ENCODE results near the gene SPA17. TPM values are rescaled to one million over a fixed set of nuclear protein-coding genes. Genes with fewer than 3 reads are reported as not detected.

Gene SPA17
- total RNA-seq, 1 donor from 2014 or later, result 22.6 TPM

DNA sequence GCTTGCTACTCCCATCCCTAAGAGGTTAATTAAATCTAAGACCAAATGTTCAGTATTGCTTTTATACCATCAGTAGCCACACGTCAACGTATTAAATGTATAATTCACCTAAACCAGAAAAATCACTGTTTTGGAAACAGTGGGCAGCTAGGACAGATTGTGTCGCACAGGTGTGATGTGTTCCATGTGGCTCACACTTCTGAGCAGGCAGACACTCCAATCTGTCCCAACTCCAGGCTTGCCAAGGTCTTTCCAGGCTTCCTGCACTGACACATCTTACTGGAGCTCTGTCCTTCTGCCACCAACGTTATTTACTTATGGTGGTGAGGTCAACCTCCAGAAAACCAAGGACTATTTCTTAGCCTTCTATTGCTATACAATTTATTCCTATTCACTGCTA is 11.6 kb upstream of the SPA17 start:
- no peak for DNase-seq (ENCODE audit: low read depth)

DNA sequence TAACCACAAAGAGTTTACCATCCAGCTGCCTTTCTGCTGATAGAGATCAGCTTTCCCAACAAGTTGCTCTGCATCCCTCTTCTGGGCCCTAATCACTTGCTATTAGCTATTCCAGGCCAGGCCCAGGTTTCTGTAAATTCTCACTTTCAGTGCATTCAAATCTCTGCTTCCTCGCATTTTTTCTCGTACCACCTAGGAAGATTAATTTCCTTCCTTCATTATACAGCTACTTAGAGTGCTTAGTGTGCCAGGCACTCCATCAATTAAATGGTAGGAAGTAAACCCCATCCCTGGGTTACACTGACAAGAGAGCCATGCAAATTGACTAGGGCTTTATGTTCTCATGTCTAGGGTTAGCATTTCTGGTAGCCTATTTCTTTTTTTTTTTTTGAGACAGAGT is 9.8 kb upstream of the SPA17 start:
- no peak for DNase-seq (ENCODE audit: low read depth)

DNA sequence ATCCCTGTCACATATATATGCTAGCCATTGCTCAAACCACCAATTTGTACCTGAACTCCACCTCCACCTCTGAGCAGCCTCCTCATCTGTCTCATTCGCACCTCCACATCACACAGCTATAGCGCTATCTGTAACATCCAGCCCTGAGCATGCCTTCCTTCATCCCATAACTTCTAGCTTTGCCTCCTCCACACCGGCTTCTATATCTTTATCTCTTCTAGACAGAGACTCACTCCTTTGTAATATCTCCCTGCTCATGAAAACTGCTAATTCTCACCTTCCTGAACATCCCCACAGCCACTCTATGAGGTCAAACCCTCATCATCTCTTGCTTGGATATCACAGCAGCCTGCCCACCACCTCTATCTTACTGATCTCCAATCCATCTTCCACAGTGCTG is 6.1 kb upstream of the SPA17 start:
- no peak for DNase-seq (ENCODE audit: low read depth)

DNA sequence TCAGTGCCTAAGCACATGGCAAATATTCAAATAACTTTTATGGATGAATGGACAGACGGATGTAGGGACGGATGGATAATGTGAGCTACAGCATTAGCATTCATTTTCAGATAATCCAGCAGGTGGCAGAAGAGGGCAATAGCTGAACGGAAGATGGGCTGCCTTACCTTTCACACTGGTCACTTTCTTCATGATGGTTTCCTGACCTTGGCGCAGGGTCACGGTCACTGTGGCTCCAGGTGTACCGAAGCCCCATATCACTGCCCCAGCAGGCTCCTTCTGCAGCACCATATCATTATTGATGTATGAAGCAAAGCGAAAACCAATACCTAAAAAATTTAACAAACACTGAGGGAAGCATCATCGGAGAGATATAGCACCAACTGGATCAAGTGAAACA is 4.5 kb upstream of the SPA17 start:
- peak; percentile 50 for DNase-seq (ENCODE audit: low read depth)

DNA sequence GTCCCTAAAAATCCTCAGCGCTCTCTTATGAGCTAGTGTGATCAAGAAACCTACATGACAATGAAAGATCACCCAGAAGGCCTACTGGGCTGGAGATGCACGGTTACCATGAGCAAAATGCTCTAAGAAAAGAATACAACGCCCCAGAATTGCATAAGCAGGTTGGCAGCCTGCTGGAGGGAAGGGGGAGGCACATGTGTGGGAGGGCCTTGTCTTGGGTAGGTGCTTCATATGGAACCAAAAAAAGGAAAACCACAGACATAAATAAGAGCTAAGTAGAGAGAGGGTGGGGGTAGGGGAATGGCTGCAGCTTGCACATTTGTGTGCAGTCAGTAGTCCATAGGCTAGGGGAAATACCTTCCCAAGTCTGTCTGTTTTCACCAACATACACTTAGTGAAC is 3.0 kb upstream of the SPA17 start:
- no peak for DNase-seq (ENCODE audit: low read depth)

DNA sequence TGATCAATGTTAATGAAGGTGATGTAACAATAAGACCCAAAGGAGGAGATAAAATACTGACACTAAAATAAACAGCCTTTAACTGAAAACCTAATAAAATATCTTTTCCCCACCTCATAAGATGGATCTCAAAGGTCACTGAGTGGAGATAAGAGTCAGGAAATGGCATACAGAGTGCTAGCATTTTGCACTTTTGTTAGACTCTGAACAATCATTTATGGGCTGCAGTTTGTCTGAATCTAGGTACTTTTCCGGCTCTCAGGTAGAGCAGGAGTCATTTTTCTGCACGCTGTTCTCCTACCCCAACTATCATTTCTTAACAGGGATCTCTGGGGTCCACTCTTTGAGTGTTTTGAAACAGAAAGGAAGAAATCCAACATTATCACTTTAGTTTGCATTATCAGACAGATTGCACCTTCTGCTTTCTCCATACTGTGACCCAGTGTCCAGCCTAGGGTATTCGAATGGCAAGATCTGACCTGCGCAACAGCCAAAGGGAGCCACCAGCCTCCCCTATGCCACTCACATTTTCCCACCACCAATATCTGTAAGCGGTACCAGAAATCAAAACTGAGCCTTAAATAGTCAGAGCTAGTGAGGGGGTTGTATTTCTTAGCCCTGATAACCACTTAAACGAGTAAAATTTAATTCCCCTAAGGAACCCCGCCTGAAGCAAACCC is 1.0 kb upstream of the SPA17 start:
- DNase-seq (ENCODE audit: low read depth), result no peak

DNA sequence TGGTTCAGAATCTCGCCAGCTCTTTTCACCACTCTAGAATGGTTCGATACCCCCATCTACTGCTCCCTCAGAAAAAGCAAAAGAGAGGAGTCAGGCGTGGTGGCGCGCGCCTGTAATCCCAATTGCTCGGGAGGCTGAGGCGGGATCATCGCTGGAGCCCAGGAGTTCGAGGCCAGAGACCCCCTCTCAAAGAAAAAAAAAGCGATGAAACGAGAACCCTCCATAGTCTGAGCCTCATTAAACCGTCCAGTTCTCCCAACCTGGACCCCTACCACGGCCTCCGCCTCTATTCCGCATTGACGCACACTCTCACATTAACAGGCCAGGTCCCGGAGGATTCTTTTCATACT is 439 bp downstream of the SPA17 start:
- no peak for DNase-seq (ENCODE audit: low read depth)

DNA sequence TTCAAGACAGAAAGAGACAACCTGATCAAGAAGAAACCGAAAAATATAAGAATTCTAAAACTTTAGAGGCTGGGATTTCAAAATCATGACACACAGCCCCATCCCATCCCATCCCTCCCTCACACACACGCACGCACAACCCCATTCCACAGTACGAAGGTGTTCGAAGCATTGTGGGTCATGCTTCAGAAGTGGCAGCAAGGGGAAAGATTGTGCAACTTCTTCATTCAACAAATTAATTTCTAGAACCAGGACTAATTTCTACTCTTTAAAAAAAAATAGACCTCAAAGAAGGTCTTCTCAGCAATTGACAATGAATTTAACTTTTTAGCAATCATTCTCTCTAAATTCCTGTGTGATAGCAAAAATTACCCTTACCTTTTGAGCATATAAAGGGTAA is 867 bp downstream of the SPA17 start:
- DNase-seq (ENCODE audit: low read depth), result peak; percentile 14

DNA sequence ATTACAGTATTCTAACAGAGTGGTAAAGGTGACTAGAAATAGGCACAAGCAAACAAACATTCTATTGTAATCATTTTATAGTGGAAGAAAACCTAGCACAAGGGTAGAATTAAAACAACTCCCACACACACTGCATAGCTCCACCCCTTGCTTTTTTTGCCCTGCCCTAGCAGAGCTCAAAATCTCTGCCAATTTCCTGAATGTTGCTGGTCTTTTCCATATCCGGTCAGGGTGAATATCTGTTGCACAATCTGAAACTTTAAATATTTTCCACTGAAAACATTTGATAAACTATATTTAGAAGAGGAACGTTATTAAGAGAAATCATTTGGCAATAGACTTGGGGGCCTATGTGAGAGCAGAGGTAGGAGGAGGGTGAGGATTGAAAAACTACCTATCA is 2.7 kb downstream of the SPA17 start:
- peak; percentile 7 for DNase-seq (ENCODE audit: low read depth)

DNA sequence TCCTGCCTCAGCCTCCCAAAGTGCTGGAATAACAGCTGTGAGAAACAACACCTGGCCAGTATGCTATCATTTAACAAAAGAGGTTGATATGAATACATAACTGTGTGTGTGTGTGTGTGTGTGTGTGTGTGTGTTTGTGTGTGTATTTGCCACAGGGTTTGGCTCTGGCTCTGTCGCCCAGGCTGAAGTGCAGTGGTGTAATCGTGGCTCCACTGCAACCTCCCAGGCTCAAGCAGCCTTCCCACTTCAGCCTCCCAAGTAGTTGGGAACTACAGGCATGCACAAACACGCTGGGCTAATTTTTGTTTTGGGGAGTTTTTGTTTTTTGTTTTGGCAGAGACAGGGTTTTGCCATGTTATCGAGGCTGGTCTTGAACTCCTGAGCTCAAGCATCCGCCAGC is 4.7 kb downstream of the SPA17 start:
- DNase-seq (ENCODE audit: low read depth), result no peak

DNA sequence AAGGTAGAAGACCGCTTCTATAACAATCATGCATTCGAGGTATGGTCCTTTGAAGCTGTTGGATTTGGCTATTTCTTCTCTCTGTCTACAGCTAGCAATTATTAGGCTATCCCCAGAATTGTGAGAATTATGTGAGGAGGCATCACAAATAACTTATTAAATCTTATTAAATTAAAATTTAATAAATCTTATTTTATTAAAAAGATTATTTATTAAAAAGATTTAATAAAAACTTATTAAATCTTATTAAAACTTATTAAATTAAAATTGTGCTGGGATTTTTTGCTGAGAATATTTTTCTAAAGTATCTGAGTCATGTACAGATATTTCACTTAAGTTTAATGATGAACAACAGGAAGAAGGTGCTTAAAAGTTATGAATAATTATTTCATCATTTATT is 7.7 kb downstream of the SPA17 start:
- DNase-seq (ENCODE audit: low read depth), result no peak

DNA sequence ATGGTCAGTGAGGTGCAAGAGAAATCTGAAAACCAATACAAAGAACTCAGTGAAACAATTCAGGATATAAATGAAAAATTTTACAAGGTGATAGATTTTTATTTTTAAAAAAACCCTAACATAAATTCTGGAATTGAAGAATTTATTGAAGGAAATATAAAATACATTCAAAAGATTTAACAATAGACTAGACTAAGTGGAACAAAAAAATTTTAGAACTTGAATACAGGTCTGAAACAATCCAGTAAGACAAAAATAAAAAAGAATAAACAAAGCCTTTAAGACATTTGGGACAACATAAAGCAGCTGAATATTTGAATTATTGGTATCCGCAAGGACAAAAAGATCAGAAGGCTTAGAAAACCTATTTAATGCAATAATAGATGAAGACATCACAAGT is 8.7 kb downstream of the SPA17 start:
- no peak for DNase-seq (ENCODE audit: low read depth)

DNA sequence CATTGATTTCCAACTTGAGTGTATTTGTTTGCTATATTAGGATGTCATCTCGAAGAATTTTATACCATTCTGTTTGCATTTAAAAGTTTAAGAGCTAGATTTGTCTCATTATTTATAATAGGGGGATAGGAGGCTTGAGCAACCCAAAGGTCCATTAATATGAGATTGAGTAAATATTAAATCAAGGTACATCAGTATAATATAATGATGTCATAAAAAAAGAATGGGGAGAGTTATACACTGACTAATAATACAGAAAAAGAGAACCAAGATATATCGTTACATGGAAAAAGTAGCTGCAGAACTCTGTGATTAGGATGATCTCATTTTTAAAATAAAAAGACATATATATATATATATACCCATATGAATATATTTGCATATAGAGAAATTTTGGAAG is 19.4 kb downstream of the SPA17 start:
- no peak for DNase-seq (ENCODE audit: low read depth)

DNA sequence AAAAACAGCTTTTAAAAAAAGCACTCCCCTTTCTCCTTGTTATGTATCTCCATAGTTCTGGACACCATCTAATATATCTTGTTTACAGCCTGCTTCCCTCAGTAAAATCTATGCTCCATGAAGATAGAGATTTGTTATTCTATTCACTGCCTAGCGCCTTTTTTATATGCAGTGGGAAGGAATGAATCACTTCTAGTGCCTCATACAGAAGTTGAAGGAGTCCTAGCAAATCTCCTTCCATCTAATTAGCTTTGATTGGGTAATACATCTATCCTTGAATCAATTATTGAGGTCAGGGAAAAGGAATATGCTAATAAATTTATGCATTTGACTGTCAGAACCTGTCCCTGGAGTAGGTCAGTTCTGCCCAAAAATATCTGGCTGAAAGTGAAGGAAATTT is 25.8 kb downstream of the SPA17 start:
- DNase-seq (ENCODE audit: low read depth), result no peak

DNA sequence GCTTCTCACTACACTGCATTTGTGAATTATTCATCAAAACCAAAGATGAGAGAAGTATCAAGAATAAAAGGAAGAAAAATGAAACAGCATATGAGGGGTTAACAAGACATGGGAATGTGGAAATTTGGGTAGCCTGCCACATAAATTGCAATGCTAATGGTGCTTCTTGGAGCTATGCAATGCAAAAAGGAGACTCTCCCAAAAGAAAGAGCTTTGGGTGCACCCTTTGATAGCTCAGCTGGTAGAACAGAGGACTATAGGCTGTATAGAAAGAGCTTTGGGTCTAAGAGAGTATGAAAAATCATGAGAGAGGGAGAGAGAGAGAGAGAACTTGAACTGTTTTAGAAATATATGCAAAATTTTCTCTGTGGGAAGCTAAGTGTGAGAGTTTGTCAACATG is 26.3 kb downstream of the SPA17 start:
- DNase-seq (ENCODE audit: low read depth), result no peak

DNA sequence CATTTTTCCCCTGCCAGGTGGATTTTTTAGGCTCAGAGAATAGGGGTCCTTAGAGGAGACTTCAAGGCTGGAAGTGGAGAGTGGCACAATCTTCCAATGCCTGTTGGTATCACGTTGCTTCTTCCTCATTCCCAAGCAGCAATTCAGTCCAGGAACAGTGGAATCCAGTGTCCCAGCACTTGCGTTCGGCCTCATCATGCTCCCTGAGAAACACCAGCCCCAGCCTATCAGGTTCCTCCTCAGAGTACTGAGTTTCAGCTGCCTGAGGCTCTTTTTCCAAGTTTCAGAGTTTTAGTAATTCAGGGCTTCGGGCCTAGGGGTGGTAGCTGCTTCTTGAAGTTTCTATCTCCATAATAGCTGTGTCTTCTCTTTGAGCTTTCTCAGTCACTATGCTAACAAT is 34.1 kb downstream of the SPA17 start:
- no peak for DNase-seq (ENCODE audit: low read depth)

DNA sequence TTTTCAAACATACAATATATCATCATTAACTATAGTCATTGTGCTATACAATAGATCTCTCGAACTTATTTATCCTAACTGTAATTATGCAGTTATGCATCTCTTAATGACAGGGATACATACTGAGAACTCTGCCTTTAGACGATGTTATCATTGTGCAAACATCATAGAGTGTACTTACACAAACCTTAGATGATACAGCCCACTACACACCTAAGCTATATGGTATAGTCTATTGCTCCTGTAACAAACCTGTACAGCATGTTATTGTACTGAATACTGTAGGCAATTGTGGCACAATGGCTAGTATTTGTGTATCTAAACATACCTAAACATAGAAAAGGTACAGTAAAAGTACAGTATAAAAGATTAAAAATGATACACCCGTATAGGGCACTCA is 38.7 kb downstream of the SPA17 start:
- DNase-seq (ENCODE audit: low read depth), result no peak

DNA sequence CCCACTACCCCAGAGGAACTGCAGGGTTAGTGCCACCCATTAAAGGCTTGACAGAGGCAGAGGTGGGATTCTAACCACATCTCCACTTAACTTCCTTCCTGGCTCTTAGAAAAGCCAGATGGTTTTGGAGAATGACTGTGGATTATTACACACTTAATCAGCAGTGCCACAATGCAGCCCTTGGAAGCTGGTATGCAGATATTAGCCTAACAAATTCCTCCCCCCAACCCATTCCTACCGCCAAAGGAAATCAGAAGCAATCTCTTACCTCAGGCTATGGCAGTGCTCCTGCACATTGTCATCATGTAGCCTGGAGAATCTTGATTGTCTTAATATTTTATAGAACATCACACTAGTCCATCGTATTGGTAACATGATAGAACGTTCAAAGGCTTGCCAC is 42.9 kb downstream of the SPA17 start:
- peak; percentile 40 for DNase-seq (ENCODE audit: low read depth)

DNA sequence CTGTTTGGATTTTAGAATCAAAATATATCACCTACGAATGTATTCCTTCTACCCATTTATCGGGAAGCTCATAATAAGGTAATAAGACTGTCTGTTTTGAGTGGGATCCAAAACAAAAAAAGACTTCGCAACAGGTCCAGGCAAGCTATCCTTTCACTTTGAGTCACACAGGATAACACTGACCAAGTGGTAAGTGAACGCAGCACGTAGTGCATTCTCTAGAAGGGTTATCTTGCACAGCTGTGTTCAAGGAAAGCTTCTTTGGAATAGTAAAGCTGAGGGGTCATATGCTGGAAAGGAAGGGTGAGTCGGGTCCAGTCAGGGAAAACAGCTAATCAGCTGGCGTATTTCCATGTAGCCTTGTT is 43.7 kb downstream of the SPA17 start:
- DNase-seq (ENCODE audit: low read depth), result peak; percentile 13

DNA sequence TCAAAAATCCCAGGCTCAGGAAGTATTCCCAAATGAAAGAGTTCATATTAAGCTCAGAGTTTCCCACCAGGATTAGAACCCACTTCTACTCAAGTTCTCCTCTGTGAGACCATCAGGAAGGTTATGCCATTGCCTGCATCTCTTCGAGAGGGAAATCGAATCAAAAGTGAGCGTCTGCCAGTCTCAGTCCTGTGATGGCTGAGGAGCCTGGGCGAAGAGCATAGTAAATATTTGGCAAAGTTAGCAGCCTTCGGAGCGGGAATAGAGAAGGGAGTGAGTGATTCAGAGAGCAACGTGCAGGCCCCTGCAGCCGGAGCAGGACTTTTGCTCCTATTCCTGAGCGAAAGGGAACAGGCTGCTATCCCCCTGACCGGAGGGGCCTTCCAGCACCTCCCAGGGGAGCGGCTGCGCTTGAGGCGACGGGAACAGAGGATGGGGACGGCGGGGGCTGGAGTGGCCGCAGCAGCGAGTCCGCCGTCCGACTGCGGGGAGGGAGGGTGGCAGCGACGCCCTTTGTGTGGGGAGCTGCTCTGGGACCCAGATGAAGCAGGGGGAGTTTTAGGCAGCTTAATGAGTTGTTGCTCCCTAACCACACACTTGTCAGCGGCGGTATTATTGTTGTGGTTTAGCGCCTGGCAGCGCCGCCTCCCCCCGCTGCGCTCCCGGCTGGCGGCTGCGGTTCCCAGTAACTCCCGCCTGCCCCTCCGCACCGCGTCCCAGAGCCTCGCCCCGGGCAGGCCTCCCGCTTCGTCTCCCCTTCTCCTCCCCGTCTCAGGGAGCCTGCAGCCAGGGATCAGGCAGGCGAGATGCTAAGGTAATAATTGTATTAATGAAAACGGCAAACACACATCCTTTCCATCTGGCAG is 44.3 kb downstream of the SPA17 start:
- peak; percentile 34 for DNase-seq (ENCODE audit: low read depth)

DNA sequence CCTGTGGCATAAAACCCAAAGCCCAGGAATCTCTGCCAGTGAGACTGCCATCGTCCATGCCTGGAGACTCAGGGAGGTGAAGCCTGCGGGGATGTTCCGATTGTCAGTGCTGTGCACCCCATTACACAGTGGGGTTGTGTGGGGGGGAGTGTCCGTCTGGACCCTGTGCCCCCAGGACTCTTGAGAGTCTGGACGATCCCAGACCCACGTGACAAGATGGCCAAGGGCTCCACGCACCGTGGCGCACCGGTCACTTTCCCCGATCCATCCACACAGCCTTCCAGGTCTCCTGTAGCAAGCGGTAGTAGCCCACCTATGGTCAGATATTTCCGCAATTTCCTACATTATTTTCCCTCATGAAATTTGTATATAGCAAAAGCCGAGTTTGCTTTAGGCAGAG is 45.1 kb downstream of the SPA17 start:
- DNase-seq (ENCODE audit: low read depth), result no peak

DNA sequence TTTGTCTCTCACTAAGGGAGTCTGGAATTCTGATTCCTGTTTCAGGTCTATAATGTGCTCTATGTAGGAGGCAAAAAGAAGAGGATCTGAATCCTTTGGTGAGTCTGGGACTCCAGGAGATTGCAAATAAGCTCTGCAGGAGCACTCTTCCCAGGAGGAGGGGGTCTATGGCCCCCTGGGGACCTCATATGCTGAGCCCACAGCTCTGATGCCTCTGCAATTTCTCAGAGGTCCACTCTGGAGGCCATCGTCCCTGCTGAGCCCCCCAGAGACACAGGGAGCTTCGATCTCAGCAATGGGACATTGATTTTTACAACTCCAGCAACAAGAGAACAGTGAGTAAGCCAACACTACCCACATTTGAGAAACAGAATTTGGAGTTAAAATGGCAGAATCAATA is 45.8 kb downstream of the SPA17 start:
- DNase-seq (ENCODE audit: low read depth), result no peak

DNA sequence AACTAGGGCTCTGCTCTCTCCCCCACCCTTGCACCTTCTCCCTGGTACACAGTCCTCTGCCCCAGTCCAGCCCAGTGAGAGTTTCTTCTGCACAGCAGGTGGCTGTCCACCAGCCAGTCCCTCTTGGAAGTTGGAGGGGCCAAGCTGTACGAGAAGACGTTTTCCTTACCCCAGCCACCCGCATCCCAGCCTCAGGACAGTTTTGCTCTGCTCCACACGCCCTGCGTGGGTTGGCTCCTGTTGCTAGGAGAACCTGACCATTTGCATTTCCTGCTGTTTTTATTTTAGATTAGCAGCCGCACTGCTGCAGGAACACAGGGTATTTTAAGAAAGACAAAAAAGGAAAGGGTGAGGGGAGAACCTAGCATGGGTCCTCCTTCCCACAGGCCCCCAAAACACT is 48.5 kb downstream of the SPA17 start:
- DNase-seq (ENCODE audit: low read depth), result no peak

Data from renal cortical epithelial cell (primary cell).